Nephron progenitor cell (in vitro differentiated cells): ENCODE measurements around the gene AVEN.

Source experiments
- DNase-seq: peaks from one replicate; pipeline ENCODE4 v3.0.0; 2021
- H3K27ac Mint-ChIP-seq: 2 replicates; pipeline ENCODE4 v1.8.0; 2021; ENCODE audit warnings: mild to moderate bottlenecking, moderate library complexity, mixed read lengths
- H3K27me3 Mint-ChIP-seq: 2 replicates; pipeline ENCODE4 v1.8.0; 2021; ENCODE audit warnings: mild to moderate bottlenecking, low read depth, mixed read lengths; ENCODE audit not compliant: poor library complexity
- H3K36me3 Mint-ChIP-seq: 2 replicates; pipeline ENCODE4 v1.8.0; 2021; ENCODE audit warnings: low read depth, mixed read lengths
- H3K4me1 Mint-ChIP-seq: 2 replicates; pipeline ENCODE4 v1.8.0; 2021; ENCODE audit warnings: mixed read lengths
- H3K4me3 Mint-ChIP-seq: 2 replicates; pipeline ENCODE4 v1.8.0; 2021; ENCODE audit warnings: mild to moderate bottlenecking, moderate library complexity, mixed read lengths
- H3K9me3 Mint-ChIP-seq: 2 replicates; pipeline ENCODE4 v1.8.0; 2021; ENCODE audit warnings: mild to moderate bottlenecking, moderate library complexity, mixed read lengths
- CTCF ChIP-seq: fragments of 200-600 bp; sonication (generic); IDR thresholded peaks from 2 replicates; pipeline ENCODE4 v1.5.0; 2021; ENCODE audit warnings: antibody characterized with exemption

AVEN gene

GRCh38 chr15:33994005-33994615 is 44.9 kb downstream of the AVEN start:
- Mint-ChIP-seq H3K36me3 (no peaks in the 10 kb centered on the region), H3K4me1 (no peaks in the 10 kb centered on the region), H3K9me3 (no peaks in the 10 kb centered on the region), H3K4me3 (no peak overlapping the region), H3K27me3 (no peaks in the 10 kb centered on the region), H3K27ac (no peak overlapping the region)
- peak; percentile 29 for TF ChIP-seq CTCF
- DNase-seq: peak; percentile 11

GRCh38 chr15:33988384-33988783 is 50.6 kb downstream of the AVEN start:
- TF ChIP-seq CTCF: no peak
- no peak for DNase-seq
- H3K4me1 Mint-ChIP-seq: peaks cover 22% of the 10 kb centered on the region

GRCh38 chr15:33987444-33987843 is 51.6 kb downstream of the AVEN start:
- no peak for DNase-seq
- H3K27ac Mint-ChIP-seq: no peak overlapping the region
- no peaks in the 10 kb centered on the region for H3K9me3 Mint-ChIP-seq
- H3K4me1 Mint-ChIP-seq: peaks cover 22% of the 10 kb centered on the region
- TF ChIP-seq CTCF: no peak
- H3K36me3 Mint-ChIP-seq: no peaks in the 10 kb centered on the region
- H3K27me3 Mint-ChIP-seq: peaks cover 3% of the 10 kb centered on the region
- H3K4me3 Mint-ChIP-seq: no peak overlapping the region

More at GRCh38 chr15:33988384-33988783, 50.6 kb downstream of the AVEN start:
- no peaks in the 10 kb centered on the region for H3K27me3 Mint-ChIP-seq
- H3K27ac Mint-ChIP-seq: no peak overlapping the region
- no peaks in the 10 kb centered on the region for H3K36me3 Mint-ChIP-seq
- H3K9me3 Mint-ChIP-seq: no peaks in the 10 kb centered on the region
- no peak overlapping the region for H3K4me3 Mint-ChIP-seq

DNA sequence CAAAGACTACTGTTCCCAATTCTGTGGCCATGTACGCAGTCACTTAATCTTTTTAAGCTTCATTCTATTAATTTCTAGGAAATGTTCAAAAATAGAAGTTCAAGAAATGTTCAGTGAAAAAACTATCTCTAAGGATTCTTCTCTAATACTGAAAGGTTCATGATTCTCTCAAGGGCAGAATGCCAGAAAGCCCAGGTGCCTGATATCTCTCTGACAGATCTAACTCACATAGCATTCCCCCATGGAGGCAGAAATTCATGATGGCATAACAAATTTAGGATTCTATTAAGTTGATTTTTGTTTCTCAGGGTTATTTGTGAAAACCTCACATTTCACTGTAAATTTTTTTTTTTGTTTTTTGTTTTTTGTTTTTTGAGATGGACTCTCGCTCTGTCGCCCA is 53.3 kb downstream of the AVEN start:
- Mint-ChIP-seq H3K27ac (no peak overlapping the region), H3K9me3 (no peaks in the 10 kb centered on the region), H3K27me3 (peaks cover 3% of the 10 kb centered on the region), H3K4me1 (peaks cover 22% of the 10 kb centered on the region), H3K4me3 (no peak overlapping the region), H3K36me3 (no peaks in the 10 kb centered on the region)
- TF ChIP-seq CTCF: no peak
- DNase-seq: no peak

- Mint-ChIP-seq H3K4me3 (no peak overlapping the region), H3K27ac (no peak overlapping the region), H3K4me1 (peaks cover 22% of the 10 kb centered on the region), H3K9me3 (no peaks in the 10 kb centered on the region), H3K36me3 (no peaks in the 10 kb centered on the region), H3K27me3 (peaks cover 3% of the 10 kb centered on the region)
- no peak for TF ChIP-seq CTCF
- no peak for DNase-seq
Observed at GRCh38 chr15:33985287-33985686, 53.7 kb downstream of the AVEN start.

GRCh38 chr15:33982516-33982915 is 56.5 kb downstream of the AVEN start:
- Mint-ChIP-seq H3K27me3 (peaks cover 3% of the 10 kb centered on the region), H3K4me3 (no peak overlapping the region), H3K36me3 (no peaks in the 10 kb centered on the region), H3K27ac (no peak overlapping the region), H3K9me3 (no peaks in the 10 kb centered on the region), H3K4me1 (peaks cover 12% of the 10 kb centered on the region)
- no peak for DNase-seq
- no peak for TF ChIP-seq CTCF
